Loucy (cell line): Measurements from ENCODE around the gene ADAMTS2.

ENCODE experiments used
- H2AFZ ChIP-seq: fragments of 200-600 bp; sonication (generic); 2 replicates; pipeline ENCODE4 v1.6.0; 2016; ENCODE audit warnings: antibody characterized with exemption, mild to moderate bottlenecking, low read length, moderate library complexity
- H3F3A ChIP-seq: fragments of 200-600 bp; 2 replicates; pipeline ENCODE4 v1.6.0; 2016; ENCODE audit warnings: antibody characterized with exemption, low read depth, mild to moderate bottlenecking
- H3K27me3 ChIP-seq: fragments of 200-600 bp; sonication (generic); 2 replicates; pipeline ENCODE4 v1.6.1; 2014; ENCODE audit warnings: low read length, mild to moderate bottlenecking; ENCODE audit not compliant: insufficient read depth, poor library complexity, severe bottlenecking
- H3K36me3 ChIP-seq: fragments of 200-600 bp; sonication (generic); 2 replicates; pipeline ENCODE4 v1.6.1; 2016; ENCODE audit warnings: low read length; ENCODE audit not compliant: insufficient read depth
- H3K4me1 ChIP-seq: fragments of 200-600 bp; sonication (generic); 2 replicates; pipeline ENCODE4 v1.5.1; 2014; ENCODE audit warnings: low read length, mild to moderate bottlenecking; ENCODE audit not compliant: insufficient read depth, poor library complexity, severe bottlenecking
- H3K4me2 ChIP-seq: fragments of 200-600 bp; sonication (generic); 2 replicates; pipeline ENCODE4 v1.6.0; 2014; ENCODE audit warnings: antibody characterized with exemption, low read length, low read depth, mild to moderate bottlenecking; ENCODE audit not compliant: poor library complexity, severe bottlenecking
- H3K4me3 ChIP-seq: fragments of 200-600 bp; sonication (generic); 2 replicates; pipeline ENCODE4 v1.5.1; 2014; ENCODE audit warnings: low read length, mild to moderate bottlenecking, mixed read lengths; ENCODE audit not compliant: poor library complexity, severe bottlenecking
- H3K79me2 ChIP-seq: fragments of 200-600 bp; sonication (generic); 2 replicates; pipeline ENCODE4 v1.6.1; 2014; ENCODE audit warnings: low read length; ENCODE audit not compliant: insufficient read depth
- H3K9ac ChIP-seq: fragments of 200-600 bp; sonication (generic); 2 replicates; pipeline ENCODE4 v1.6.0; 2014; ENCODE audit warnings: mild to moderate bottlenecking, low read depth, low read length, moderate library complexity; ENCODE audit not compliant: poor library complexity, severe bottlenecking
- H3K9me2 ChIP-seq: fragments of 200-600 bp; sonication (generic); replicated peaks from 2 replicates; pipeline ENCODE4 v1.6.1; 2016; ENCODE audit warnings: low read depth, low read length, mixed read lengths
- H3K9me3 ChIP-seq: fragments of 200-600 bp; sonication (generic); 2 replicates; pipeline ENCODE4 v1.6.1; 2014; ENCODE audit warnings: mild to moderate bottlenecking, antibody characterized with exemption, low read length, low read depth; ENCODE audit not compliant: insufficient read depth
- H4K20me1 ChIP-seq: fragments of 200-600 bp; sonication (generic); 2 replicates; pipeline ENCODE4 v1.6.0; 2014; ENCODE audit warnings: antibody characterized with exemption, low read length, mild to moderate bottlenecking; ENCODE audit not compliant: insufficient read depth, poor library complexity, severe bottlenecking
- EZH2phosphoT487 ChIP-seq: fragments of 200-600 bp; IDR thresholded peaks from 2 replicates; pipeline ENCODE4 v1.6.1; 2018; ENCODE audit warnings: antibody characterized with exemption, mild to moderate bottlenecking, moderate library complexity, borderline replicate concordance
- TF ChIP-seq, protein P1 (sequence below): fragments of 200-600 bp; sonication (generic); conservative IDR thresholded peaks from 2 replicates; pipeline ENCODE4 v1.5.1; 2014; ENCODE audit warnings: mild to moderate bottlenecking, antibody characterized with exemption, low read length

ADAMTS2 gene

GRCh38 chr5:179333796-179334761 lies 11.2 kb downstream of the ADAMTS2 start:
- H3K9ac ChIP-seq, result no peak overlapping the region
- no peaks in the 10 kb centered on the region for H3K9me3 ChIP-seq
- no peaks in the 10 kb centered on the region for H3F3A ChIP-seq
- H3K36me3 ChIP-seq, result no peaks in the 10 kb centered on the region
- no peaks in the 10 kb centered on the region for H3K79me2 ChIP-seq
- H3K9me2 ChIP-seq, result no peaks in the 10 kb centered on the region
- H2AFZ ChIP-seq, result no peak overlapping the region
- no peaks in the 10 kb centered on the region for H3K4me1 ChIP-seq
- no peak overlapping the region for H3K4me3 ChIP-seq
- TF ChIP-seq EZH2phosphoT487, result no peak
- TF ChIP-seq, protein P1, sequence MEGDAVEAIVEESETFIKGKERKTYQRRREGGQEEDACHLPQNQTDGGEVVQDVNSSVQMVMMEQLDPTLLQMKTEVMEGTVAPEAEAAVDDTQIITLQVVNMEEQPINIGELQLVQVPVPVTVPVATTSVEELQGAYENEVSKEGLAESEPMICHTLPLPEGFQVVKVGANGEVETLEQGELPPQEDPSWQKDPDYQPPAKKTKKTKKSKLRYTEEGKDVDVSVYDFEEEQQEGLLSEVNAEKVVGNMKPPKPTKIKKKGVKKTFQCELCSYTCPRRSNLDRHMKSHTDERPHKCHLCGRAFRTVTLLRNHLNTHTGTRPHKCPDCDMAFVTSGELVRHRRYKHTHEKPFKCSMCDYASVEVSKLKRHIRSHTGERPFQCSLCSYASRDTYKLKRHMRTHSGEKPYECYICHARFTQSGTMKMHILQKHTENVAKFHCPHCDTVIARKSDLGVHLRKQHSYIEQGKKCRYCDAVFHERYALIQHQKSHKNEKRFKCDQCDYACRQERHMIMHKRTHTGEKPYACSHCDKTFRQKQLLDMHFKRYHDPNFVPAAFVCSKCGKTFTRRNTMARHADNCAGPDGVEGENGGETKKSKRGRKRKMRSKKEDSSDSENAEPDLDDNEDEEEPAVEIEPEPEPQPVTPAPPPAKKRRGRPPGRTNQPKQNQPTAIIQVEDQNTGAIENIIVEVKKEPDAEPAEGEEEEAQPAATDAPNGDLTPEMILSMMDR, result no peak
- no peaks in the 10 kb centered on the region for H3K27me3 ChIP-seq
- no peak overlapping the region for H3K4me2 ChIP-seq
- no peaks in the 10 kb centered on the region for H4K20me1 ChIP-seq

GRCh38 chr5:179332741-179333290 lies 12.4 kb downstream of the ADAMTS2 start:
- no peaks in the 10 kb centered on the region for H3K4me1 ChIP-seq
- no peak overlapping the region for H3K4me3 ChIP-seq
- TF ChIP-seq EZH2phosphoT487, result no peak
- TF ChIP-seq, protein P1, result no peak
- no peaks in the 10 kb centered on the region for H3K9me2 ChIP-seq
- H4K20me1 ChIP-seq, result no peaks in the 10 kb centered on the region
- no peaks in the 10 kb centered on the region for H3K79me2 ChIP-seq
- no peaks in the 10 kb centered on the region for H3K36me3 ChIP-seq
- no peak overlapping the region for H3K4me2 ChIP-seq
- no peaks in the 10 kb centered on the region for H3K27me3 ChIP-seq
- no peak overlapping the region for H3K9ac ChIP-seq
- no peaks in the 10 kb centered on the region for H3K9me3 ChIP-seq
- H3F3A ChIP-seq, result no peaks in the 10 kb centered on the region
- no peak overlapping the region for H2AFZ ChIP-seq

DNA sequence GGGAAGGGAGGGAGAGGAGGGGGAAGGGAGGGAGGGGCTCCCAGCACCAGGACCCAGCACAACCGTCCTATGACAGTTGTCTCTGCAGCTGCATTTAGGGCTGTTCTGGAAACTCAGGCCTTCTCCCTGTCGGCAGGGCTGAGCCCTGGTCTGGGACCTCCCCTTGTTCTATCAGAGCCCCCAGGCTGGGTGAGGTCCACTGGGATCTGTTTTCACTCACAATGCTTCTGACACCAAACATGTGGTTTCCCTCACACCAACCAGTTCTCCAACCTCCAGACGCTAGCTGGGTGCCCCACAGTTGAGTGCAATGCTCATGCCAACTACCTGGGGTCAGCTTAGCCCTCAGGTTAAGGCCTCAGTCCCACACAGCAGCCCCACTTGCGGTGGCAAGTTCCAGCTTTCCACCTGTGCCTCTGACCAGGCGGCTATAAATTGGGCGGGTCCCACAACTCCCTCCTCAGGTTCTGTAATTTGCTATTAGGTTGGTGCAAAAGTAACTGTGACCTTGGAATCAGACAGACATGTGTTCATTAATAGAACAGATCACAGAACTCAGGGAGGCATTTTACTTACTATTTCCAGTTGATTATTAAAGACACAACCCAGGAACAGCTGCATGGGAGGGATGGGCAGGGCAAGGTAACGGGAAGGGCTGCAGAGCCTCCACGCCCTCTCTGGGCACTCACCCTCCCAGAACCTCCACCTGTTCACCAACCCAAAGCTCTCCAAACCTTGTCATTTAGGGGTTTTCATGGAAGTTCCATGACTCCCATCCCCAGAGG lies 13.5 kb downstream of the ADAMTS2 start:
- no peaks in the 10 kb centered on the region for H3K79me2 ChIP-seq
- no peaks in the 10 kb centered on the region for H4K20me1 ChIP-seq
- TF ChIP-seq EZH2phosphoT487, result no peak
- TF ChIP-seq, protein P1, result no peak

More for the DNA sequence above, 13.5 kb downstream of the ADAMTS2 start:
- no peak overlapping the region for H3K4me3 ChIP-seq
- no peaks in the 10 kb centered on the region for H3K36me3 ChIP-seq
- H3K27me3 ChIP-seq, result no peaks in the 10 kb centered on the region
- H2AFZ ChIP-seq, result no peak overlapping the region
- no peaks in the 10 kb centered on the region for H3K9me3 ChIP-seq
- no peaks in the 10 kb centered on the region for H3F3A ChIP-seq
- no peaks in the 10 kb centered on the region for H3K4me1 ChIP-seq
- H3K4me2 ChIP-seq, result no peak overlapping the region
- no peaks in the 10 kb centered on the region for H3K9me2 ChIP-seq
- no peak overlapping the region for H3K9ac ChIP-seq
